Body of pancreas (tissue), 4 donors: ENCODE results near the gene GFRA1.

Experiments
- CTCF ChIP-seq, 7 experiments: fragments of 450-650 bp in 4 of 7; fragments of 200-600 bp in 3 of 7; sonication (generic) in 3 of 7; IDR thresholded peaks; one replicate each; pipeline ENCODE4 v1.5.1; 2016 to 2019; ENCODE audit warnings: antibody characterized with exemption in 7 of 7
- POLR2A ChIP-seq, 3 donors: fragments of 450-650 bp; IDR thresholded peaks; one replicate each; pipeline ENCODE4 v1.6.1; 2016; ENCODE audit warnings: antibody characterized with exemption in 3 of 3, mild to moderate bottlenecking in 2 of 3

GRCh38 chr10:116069856-116070255, 203.2 kb downstream of the GFRA1 start:
- TF ChIP-seq CTCF (IDR thresholded peaks at IDR 0.05) (no peak), POLR2A (IDR thresholded peaks at IDR 0.05) (no peak)
